GM23338 (cell line): Measurements from ENCODE around the gene BANK1. TPM values are rescaled to one million over a fixed set of nuclear protein-coding genes. Genes with fewer than 3 reads are reported as not detected.

Experiments used
- ATAC-seq: fragments of 200-7000 bp; cut with Tn5 transposase; 3 replicates; pipeline ENCODE4 v1.9.1; 2020
- DNase-seq: peaks from one replicate; pipeline ENCODE4 v3.0.0-alpha.2; 2015; ENCODE audit warnings: low spot score
- H2AFZ ChIP-seq: fragments of 200-600 bp; sonication (generic); 2 replicates; pipeline ENCODE4 v1.8.0; 2016; ENCODE audit warnings: antibody characterized with exemption, mild to moderate bottlenecking, moderate library complexity
- H3F3A ChIP-seq: fragments of 200-600 bp; sonication (generic); replicated peaks from 2 replicates; pipeline ENCODE4 v1.8.0; 2017; ENCODE audit warnings: antibody characterized with exemption, mixed run types, low read depth
- H3K27ac ChIP-seq: fragments of 200-600 bp; sonication (generic); 2 replicates; pipeline ENCODE4 v1.6.1; 2016; ENCODE audit warnings: low read depth
- H3K27me3 ChIP-seq: fragments of 200-600 bp; sonication (generic); 2 replicates; pipeline ENCODE4 v1.8.0; 2016; ENCODE audit warnings: mild to moderate bottlenecking, mixed run types, moderate library complexity; ENCODE audit not compliant: insufficient read depth
- H3K36me3 ChIP-seq: fragments of 200-600 bp; sonication (generic); 2 replicates; pipeline ENCODE4 v1.8.0; 2016; ENCODE audit warnings: mild to moderate bottlenecking; ENCODE audit not compliant: insufficient read depth
- H3K4me1 ChIP-seq: fragments of 200-600 bp; sonication (generic); 2 replicates; pipeline ENCODE4 v1.8.0; 2016; ENCODE audit warnings: mild to moderate bottlenecking, moderate library complexity; ENCODE audit not compliant: insufficient read depth
- H3K4me2 ChIP-seq: fragments of 200-600 bp; sonication (generic); 2 replicates; pipeline ENCODE4 v1.7.1; 2017; ENCODE audit warnings: mixed run types
- H3K4me3 ChIP-seq: fragments of 200-600 bp; sonication (generic); 2 replicates; pipeline ENCODE4 v1.6.1; 2016; ENCODE audit warnings: mixed run types
- H3K79me2 ChIP-seq: fragments of 200-600 bp; sonication (generic); replicated peaks from 2 replicates; pipeline ENCODE4 v1.8.0; 2017; ENCODE audit warnings: mild to moderate bottlenecking; ENCODE audit not compliant: insufficient read depth
- H3K9me2 ChIP-seq: fragments of 200-600 bp; sonication (generic); 2 replicates; pipeline ENCODE4 v1.8.0; 2017; ENCODE audit not compliant: insufficient read depth
- H4K20me1 ChIP-seq: fragments of 200-600 bp; sonication (generic); replicated peaks from 2 replicates; pipeline ENCODE4 v1.8.0; 2017; ENCODE audit warnings: mild to moderate bottlenecking; ENCODE audit not compliant: insufficient read depth
- H3K27ac Mint-ChIP-seq: 2 replicates; pipeline ENCODE4 v1.8.0; 2020; ENCODE audit warnings: inconsistent platforms, mild to moderate bottlenecking, moderate library complexity, mixed read lengths
- H3K27me3 Mint-ChIP-seq: 3 replicates; pipeline ENCODE4 v1.8.0; 2022; ENCODE audit warnings: low read depth, mild to moderate bottlenecking, moderate library complexity, mixed read lengths, inconsistent platforms; ENCODE audit not compliant: insufficient read depth, poor library complexity
- H3K36me3 Mint-ChIP-seq: 3 replicates; pipeline ENCODE4 v1.8.0; 2021; ENCODE audit warnings: low read depth, mild to moderate bottlenecking, inconsistent platforms, moderate library complexity, mixed read lengths
- H3K4me1 Mint-ChIP-seq: 3 replicates; pipeline ENCODE4 v1.8.0; 2020; ENCODE audit warnings: mild to moderate bottlenecking, inconsistent platforms, mixed read lengths
- H3K4me3 Mint-ChIP-seq: 3 replicates; pipeline ENCODE4 v1.8.0; 2021; ENCODE audit warnings: moderate library complexity, mild to moderate bottlenecking, inconsistent platforms, mixed read lengths
- H3K9me3 Mint-ChIP-seq: 3 replicates; pipeline ENCODE4 v1.8.0; 2020; ENCODE audit warnings: moderate library complexity, mild to moderate bottlenecking, inconsistent platforms, mixed read lengths
- CTCF ChIP-seq, 2 experiments: fragments of 200-600 bp in 1 of 2; sonication (generic) in 1 of 2; conservative IDR thresholded peaks; 2 replicates each; pipeline versions ENCODE4 v1.5.1 to v1.6.1; 2016 to 2017; ENCODE audit warnings: antibody characterized with exemption in 2 of 2, low read depth in 2 of 2, mild to moderate bottlenecking in 2 of 2, moderate library complexity in 1 of 2
- ETS1 ChIP-seq: IDR thresholded peaks from 2 replicates; pipeline ENCODE4 v1.6.1; 2016; ENCODE audit warnings: antibody characterized with exemption
- EZH2phosphoT487 ChIP-seq: fragments of 200-600 bp; sonication (generic); IDR thresholded peaks from one replicate; pipeline ENCODE4 v1.8.1; 2018; ENCODE audit warnings: antibody characterized with exemption; ENCODE audit not compliant: unreplicated experiment
- JUNB ChIP-seq: IDR thresholded peaks from one replicate; pipeline ENCODE4 v1.6.1; 2016; ENCODE audit warnings: antibody characterized with exemption; ENCODE audit not compliant: unreplicated experiment
- NANOG ChIP-seq: IDR thresholded peaks from 2 replicates; pipeline ENCODE4 v1.6.1; 2016; ENCODE audit warnings: antibody characterized with exemption, borderline replicate concordance
- REST ChIP-seq: IDR thresholded peaks from one replicate; pipeline ENCODE4 v1.6.1; 2018; ENCODE audit warnings: antibody characterized with exemption; ENCODE audit not compliant: unreplicated experiment
- STAT1 ChIP-seq: IDR thresholded peaks from one replicate; pipeline ENCODE4 v1.6.1; 2016; ENCODE audit warnings: antibody characterized with exemption; ENCODE audit not compliant: unreplicated experiment
- ZNF114 ChIP-seq: fragments of 250-450 bp; sonication (Bioruptor Pico); IDR thresholded peaks from 2 replicates; pipeline ENCODE4 v1.5.0; 2020; ENCODE audit warnings: mild to moderate bottlenecking, moderate library complexity
- ZNF331 ChIP-seq: fragments of 250-450 bp; sonication (Bioruptor Pico); IDR thresholded peaks from 2 replicates; pipeline ENCODE4 v1.5.0; 2020; ENCODE audit warnings: low read depth, mild to moderate bottlenecking, moderate library complexity
- polyA plus RNA-seq: library from polyadenylated mRNA; unstranded; fragments of >200 nt; fragmentation: Nextera tagmentation; extraction: Ambion mirVana; gene quantifications from 2 replicates; pipeline ENCODE4 v1.2.1, GENCODE V29; 2016
- total RNA-seq: library from RNA; depleted of rRNA; stranded (reverse); fragments of >200 nt; shearing (Covaris generic); gene quantifications from 2 replicates; pipeline ENCODE4 v1.2.3, GENCODE V29; 2014

The BANK1 gene
- total and polyA plus RNA-seq, 2 experiments from 2014 or later = 0.86 to 0.87 TPM

GRCh38 chr4:101762534-101762933 lies 28.0 kb upstream of the BANK1 start:
- Mint-ChIP-seq H3K4me1 (peaks cover 4% of the 10 kb centered on the region; the same call in 2 of the 3 replicates), H3K36me3 (no peaks in the 10 kb centered on the region; the same call in 2 of the 3 replicates), H3K27me3 (peaks cover 1% of the 10 kb centered on the region), H3K9me3 (no peaks in the 10 kb centered on the region; the same call in 2 of the 3 replicates), H3K27ac (no peak overlapping the region), H3K4me3 (no peak overlapping the region)
- no peaks in the 10 kb centered on the region for H4K20me1 ChIP-seq
- no peaks in the 10 kb centered on the region for H3F3A ChIP-seq
- H3K4me3 ChIP-seq = no peak overlapping the region
- no peaks in the 10 kb centered on the region for H3K4me1 ChIP-seq
- H3K36me3 ChIP-seq = no peaks in the 10 kb centered on the region
- ATAC-seq (no peak), DNase-seq (no peak)
- H3K9me2 ChIP-seq = peaks cover 3% of the 10 kb centered on the region; the same call in 1 of the 2 replicates
- no peaks in the 10 kb centered on the region for H3K27me3 ChIP-seq
- TF ChIP-seq CTCF (conservative IDR thresholded peaks at IDR 0.05; ENCODE audit: low read depth in 2 of 2) (no peak), ETS1 (no peak), ZNF114 (CRISPR knock-in tag) (no peak)
- no peaks in the 10 kb centered on the region for H3K79me2 ChIP-seq
- no peak overlapping the region for H3K4me2 ChIP-seq
- no peak overlapping the region for H2AFZ ChIP-seq
- no peak overlapping the region for H3K27ac ChIP-seq

- no peak overlapping the region for H3K4me3 ChIP-seq
- H2AFZ ChIP-seq = no peak overlapping the region
- no peaks in the 10 kb centered on the region; the same call in 1 of the 2 replicates for H3K9me2 ChIP-seq
- no peak overlapping the region for H3K4me2 ChIP-seq
- ATAC-seq (no peak), DNase-seq (no peak)
- H3F3A ChIP-seq = no peaks in the 10 kb centered on the region
- no peaks in the 10 kb centered on the region for H3K27me3 ChIP-seq
- H4K20me1 ChIP-seq = no peaks in the 10 kb centered on the region
- H3K4me1 ChIP-seq = no peaks in the 10 kb centered on the region
- no peak overlapping the region for H3K27ac Mint-ChIP-seq
- H3K27ac ChIP-seq = no peak overlapping the region
- H3K9me3 Mint-ChIP-seq = no peaks in the 10 kb centered on the region; the same call in 2 of the 3 replicates
- no peaks in the 10 kb centered on the region; the same call in 2 of the 3 replicates for H3K36me3 Mint-ChIP-seq
- H3K4me3 Mint-ChIP-seq = no peak overlapping the region
- H3K36me3 ChIP-seq = no peaks in the 10 kb centered on the region
- H3K27me3 Mint-ChIP-seq = peaks cover 1% of the 10 kb centered on the region
- peaks cover 4% of the 10 kb centered on the region; the same call in 2 of the 3 replicates for H3K4me1 Mint-ChIP-seq
- no peaks in the 10 kb centered on the region for H3K79me2 ChIP-seq
- TF ChIP-seq ZNF331 (CRISPR knock-in tag) = no peak
- TF ChIP-seq STAT1 = no peak
- TF ChIP-seq ZNF114 (CRISPR knock-in tag) = no peak
- no peak for TF ChIP-seq EZH2phosphoT487
- no peak for TF ChIP-seq NANOG
- no peak for TF ChIP-seq REST
- TF ChIP-seq ETS1 = no peak
- TF ChIP-seq JUNB = no peak
These were observed 27.0 kb upstream of the BANK1 start for GRCh38 chr4:101763576-101763975.
